B cell (primary cell): ENCODE data around the gene SEMA4D.

Source experiments
- CTCF ChIP-seq: fragments of 200-600 bp; IDR thresholded peaks from one replicate; pipeline ENCODE4 v1.8.0; 2022; ENCODE audit warnings: antibody characterized with exemption, mild to moderate bottlenecking
- EZH2 ChIP-seq: IDR thresholded peaks from 2 replicates; pipeline ENCODE4 v1.6.1; 2012; ENCODE audit warnings: borderline replicate concordance, low read depth, mild to moderate bottlenecking, moderate library complexity, low read length; ENCODE audit not compliant: insufficient read depth, poor library complexity, severe bottlenecking

- TF ChIP-seq EZH2 (no peak), CTCF (no peak)
Measured at GRCh38 chr9:89411759-89412158, 86.2 kb downstream of the SEMA4D start.
